Ishikawa (cell line): ENCODE measurements around the gene GSN.

Source experiments
- CEBPB ChIP-seq: IDR thresholded peaks from 2 replicates; pipeline ENCODE4 v1.6.1; 2012
- CREB1 ChIP-seq: IDR thresholded peaks from 2 replicates; pipeline ENCODE4 v1.6.1; 2012; ENCODE audit warnings: low read depth
- EGR1 ChIP-seq: IDR thresholded peaks from 2 replicates; pipeline ENCODE4 v1.6.1; 2012
- EP300 ChIP-seq: IDR thresholded peaks from 2 replicates; pipeline ENCODE4 v1.6.1; 2012; ENCODE audit warnings: borderline replicate concordance
- FOXM1 ChIP-seq: IDR thresholded peaks from 2 replicates; pipeline ENCODE4 v1.6.1; 2012; ENCODE audit warnings: low read depth, borderline replicate concordance
- MAX ChIP-seq: IDR thresholded peaks from 2 replicates; pipeline ENCODE4 v1.6.1; 2012
- NFIC ChIP-seq: IDR thresholded peaks from 2 replicates; pipeline ENCODE4 v1.6.1; 2012
- RAD21 ChIP-seq: IDR thresholded peaks from 2 replicates; pipeline ENCODE4 v1.6.1; 2012; ENCODE audit warnings: low read depth
- REST ChIP-seq: IDR thresholded peaks from 2 replicates; pipeline ENCODE4 v1.6.1; 2012; ENCODE audit warnings: low read depth, mild to moderate bottlenecking
- TAF1 ChIP-seq: IDR thresholded peaks from 2 replicates; pipeline ENCODE4 v1.6.1; 2012; ENCODE audit warnings: low read depth, mild to moderate bottlenecking
- TCF12 ChIP-seq: IDR thresholded peaks from 2 replicates; pipeline ENCODE4 v1.6.1; 2012; ENCODE audit warnings: low read depth
- TEAD4 ChIP-seq: IDR thresholded peaks from 2 replicates; pipeline ENCODE4 v1.6.1; 2012
- YY1 ChIP-seq: IDR thresholded peaks from 2 replicates; pipeline ENCODE4 v1.6.1; 2012; ENCODE audit warnings: low read depth
- ZBTB7A ChIP-seq: IDR thresholded peaks from 2 replicates; pipeline ENCODE4 v1.6.1; 2012; ENCODE audit warnings: low read depth
- TF ChIP-seq, protein P1 (sequence below): IDR thresholded peaks from 2 replicates; pipeline ENCODE4 v1.6.1; 2012

The GSN gene

DNA sequence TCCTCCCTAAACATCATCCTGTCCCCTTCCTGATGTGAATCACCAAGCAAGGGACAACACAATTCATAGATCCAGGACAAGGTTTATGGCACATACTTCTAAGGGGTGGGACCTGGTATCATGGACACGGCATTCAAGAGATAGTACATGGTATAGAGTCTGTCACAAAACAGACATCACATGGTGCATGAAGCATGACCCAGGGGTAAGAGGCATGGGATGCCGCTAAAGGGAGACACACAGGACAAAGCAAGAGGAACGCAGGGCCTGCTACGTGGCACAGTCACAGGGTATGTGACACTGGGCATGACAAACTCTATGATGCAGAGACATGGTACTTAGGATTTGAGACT is 20.7 kb downstream of the GSN start:
- no peak for TF ChIP-seq CREB1
- no peak for TF ChIP-seq CEBPB
- no peak for TF ChIP-seq TAF1
- no peak for TF ChIP-seq NFIC
- TF ChIP-seq TEAD4 = no peak

- TF ChIP-seq TCF12 (peak; percentile 76; the same call in 1 of the 2 replicates), ZBTB7A (peak; percentile 89), EP300 (peak; percentile 62; the same call in 1 of the 2 replicates), EGR1 (0 out of 2 replicates have a peak, but pooled peaks have one; percentile 27), YY1 (0 out of 2 replicates have a peak, but pooled peaks have one; percentile 7), NFIC (peak; percentile 35; the same call in 1 of the 2 replicates), CREB1 (no peak), MAX (peak; percentile 58), TAF1 (no peak), TEAD4 (peak; percentile 88)
These were observed 21.2 kb downstream of the GSN start for GRCh38 chr9:121289026-121289771.

DNA sequence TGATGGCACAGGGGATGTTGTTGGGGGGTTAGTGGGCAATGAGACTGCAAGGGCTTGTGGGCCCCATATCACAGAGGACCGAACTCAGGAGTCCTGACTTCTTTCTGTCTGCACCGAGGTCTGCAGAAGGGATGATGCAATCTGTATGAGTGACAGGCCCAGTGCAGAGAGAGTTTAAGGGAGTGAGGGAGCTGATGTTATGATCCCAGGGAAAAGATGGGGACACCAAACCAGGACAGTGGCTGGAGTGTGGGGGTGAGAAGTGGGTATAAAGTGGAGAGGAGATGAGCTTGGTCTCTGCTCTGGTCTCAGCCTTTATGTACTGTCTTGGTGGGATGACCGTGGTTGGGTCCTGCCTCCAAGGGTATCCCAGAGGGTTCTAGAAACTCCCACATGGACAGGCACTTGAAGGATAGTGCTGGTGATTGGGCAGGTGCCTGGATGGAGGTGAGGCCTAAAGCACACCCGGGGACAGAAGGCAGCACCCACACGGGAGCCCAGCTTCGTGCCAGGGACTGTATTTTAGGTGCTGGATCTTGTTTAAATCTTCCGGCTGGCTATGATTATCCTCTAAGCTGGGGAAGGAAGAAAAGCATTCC is 21.9 kb downstream of the GSN start:
- peak; percentile 92 for TF ChIP-seq CEBPB
- no peak for TF ChIP-seq FOXM1

GRCh38 chr9:121292051-121292450 is 24.1 kb downstream of the GSN start:
- no peak for TF ChIP-seq EGR1
- no peak for TF ChIP-seq TAF1
- TF ChIP-seq NFIC = no peak
- no peak for TF ChIP-seq YY1
- TF ChIP-seq CREB1 = no peak
- no peak for TF ChIP-seq TCF12
- no peak for TF ChIP-seq REST
- no peak for TF ChIP-seq TEAD4
- TF ChIP-seq EP300 = no peak
- no peak for TF ChIP-seq CEBPB
- TF ChIP-seq FOXM1 = no peak
- no peak for TF ChIP-seq MAX
- TF ChIP-seq, protein P1, sequence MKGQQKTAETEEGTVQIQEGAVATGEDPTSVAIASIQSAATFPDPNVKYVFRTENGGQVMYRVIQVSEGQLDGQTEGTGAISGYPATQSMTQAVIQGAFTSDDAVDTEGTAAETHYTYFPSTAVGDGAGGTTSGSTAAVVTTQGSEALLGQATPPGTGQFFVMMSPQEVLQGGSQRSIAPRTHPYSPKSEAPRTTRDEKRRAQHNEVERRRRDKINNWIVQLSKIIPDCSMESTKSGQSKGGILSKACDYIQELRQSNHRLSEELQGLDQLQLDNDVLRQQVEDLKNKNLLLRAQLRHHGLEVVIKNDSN = no peak
- no peak for TF ChIP-seq RAD21
- no peak for TF ChIP-seq ZBTB7A

DNA sequence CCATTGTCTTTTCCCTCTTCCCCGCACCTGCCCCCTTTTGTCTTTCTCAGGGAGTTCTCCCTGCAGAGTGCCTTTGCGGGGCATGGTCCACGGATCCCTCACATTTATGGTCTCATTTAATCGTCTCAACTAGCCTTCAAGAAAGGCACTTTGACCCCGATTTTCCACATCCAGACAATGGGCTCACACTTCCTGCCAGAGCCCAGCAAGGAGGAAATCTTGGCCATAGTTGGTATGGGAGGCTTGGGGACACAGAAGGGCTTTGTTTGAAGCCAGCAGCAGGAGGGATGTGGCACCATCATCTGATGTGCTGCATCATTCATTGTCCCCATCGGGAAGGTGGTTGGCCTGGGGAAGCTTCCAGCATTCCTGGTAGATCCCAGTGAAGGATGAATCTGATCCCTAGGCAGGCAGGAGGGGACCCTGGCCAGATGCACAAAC is 24.9 kb downstream of the GSN start:
- no peak for TF ChIP-seq MAX
- TF ChIP-seq, protein P1 = no peak
- TF ChIP-seq TCF12 = no peak
- TF ChIP-seq NFIC = no peak
- no peak for TF ChIP-seq FOXM1
- TF ChIP-seq CREB1 = no peak
- TF ChIP-seq EGR1 = no peak
- no peak for TF ChIP-seq ZBTB7A
- no peak for TF ChIP-seq EP300
- no peak for TF ChIP-seq RAD21
- TF ChIP-seq TAF1 = no peak
- TF ChIP-seq CEBPB = no peak
- no peak for TF ChIP-seq YY1
- TF ChIP-seq REST = no peak
